OCI-LY3 (cell line): ENCODE data around the gene DTD1.

Experiments used
- H2AFZ ChIP-seq: fragments of 200-600, 300-600 bp; shearing (Covaris generic); 2 replicates; pipeline ENCODE4 v1.6.0; 2014; ENCODE audit warnings: antibody characterized with exemption, low read depth, low read length
- H3K27ac ChIP-seq: fragments of 200-600, 300-600 bp; sonication (generic); 2 replicates; pipeline ENCODE4 v1.5.1; 2014; ENCODE audit warnings: mild to moderate bottlenecking, low read length, moderate library complexity, mixed read lengths
- H3K27me3 ChIP-seq: fragments of 200-600, 300-600 bp; sonication (generic); 2 replicates; pipeline ENCODE4 v1.6.1; 2014; ENCODE audit warnings: low read depth, low read length, mixed read lengths
- H3K36me3 ChIP-seq: fragments of 200-600, 300-600 bp; sonication (generic); replicated peaks from 2 replicates; pipeline ENCODE3; 2014; ENCODE audit warnings: low read depth, low read length, mixed read lengths
- H3K4me1 ChIP-seq: fragments of 300-600, 200-600 bp; sonication (generic); 2 replicates; pipeline ENCODE4 v1.6.1; 2014; ENCODE audit warnings: low read length, mixed read lengths
- H3K4me2 ChIP-seq: fragments of 200-600, 300-600 bp; sonication (generic); 2 replicates; pipeline ENCODE4 v1.6.1; 2014; ENCODE audit warnings: low read length, mixed read lengths
- H3K4me3 ChIP-seq: fragments of 300-600, 200-600 bp; sonication (generic); 2 replicates; pipeline ENCODE4 v1.5.1; 2014; ENCODE audit warnings: antibody characterized with exemption, mild to moderate bottlenecking, low read length, moderate library complexity
- H3K79me2 ChIP-seq: fragments of 300-600, 200-600 bp; shearing (Covaris generic); 2 replicates; pipeline ENCODE4 v1.6.1; 2014; ENCODE audit warnings: mild to moderate bottlenecking, low read length, mixed read lengths
- H3K9ac ChIP-seq: fragments of 300-600, 200-600 bp; shearing (Covaris generic); 2 replicates; pipeline ENCODE4 v1.6.0; 2014; ENCODE audit warnings: mild to moderate bottlenecking, low read length, moderate library complexity
- H3K9me3 ChIP-seq: fragments of 200-600, 300-600 bp; shearing (Covaris generic); 2 replicates; pipeline ENCODE4 v1.6.1; 2014; ENCODE audit warnings: low read length, mixed read lengths; ENCODE audit not compliant: insufficient read depth
- H4K20me1 ChIP-seq: fragments of 200-600, 300-600 bp; sonication (generic); 2 replicates; pipeline ENCODE4 v1.6.1; 2016; ENCODE audit warnings: low read length, mixed read lengths; ENCODE audit not compliant: insufficient read depth
- CTCF ChIP-seq: fragments of 200-600, 300-600 bp; sonication (generic); IDR thresholded peaks from 2 replicates; pipeline ENCODE4 v1.5.1; 2014; ENCODE audit warnings: antibody characterized with exemption, low read length, low read depth
- EZH2phosphoT487 ChIP-seq: fragments of 200-600 bp; shearing (Covaris generic); IDR thresholded peaks from 2 replicates; pipeline ENCODE4 v1.6.1; 2018; ENCODE audit warnings: antibody characterized with exemption, mixed run types, low read depth

The DTD1 gene

GRCh38 chr20:18731940-18732339, 144.1 kb downstream of the DTD1 start:
- H3K36me3 ChIP-seq, result no peaks in the 10 kb centered on the region
- H3K27ac ChIP-seq, result no peak overlapping the region
- H3K27me3 ChIP-seq, result no peaks in the 10 kb centered on the region
- TF ChIP-seq CTCF, result no peak
- TF ChIP-seq EZH2phosphoT487, result no peak
- H3K79me2 ChIP-seq, result no peaks in the 10 kb centered on the region
- H2AFZ ChIP-seq, result no peak overlapping the region
- peaks cover 31% of the 10 kb centered on the region for H3K4me1 ChIP-seq
- H4K20me1 ChIP-seq, result no peaks in the 10 kb centered on the region
- no peak overlapping the region for H3K4me2 ChIP-seq
- H3K9ac ChIP-seq, result no peak overlapping the region
- H3K4me3 ChIP-seq, result no peak overlapping the region
- H3K9me3 ChIP-seq, result no peaks in the 10 kb centered on the region

GRCh38 chr20:18734525-18735189, 146.8 kb downstream of the DTD1 start:
- Histone ChIP-seq H3K9me3 (no peaks in the 10 kb centered on the region), H3K27ac (no peak overlapping the region), H3K79me2 (no peaks in the 10 kb centered on the region), H3K36me3 (no peaks in the 10 kb centered on the region), H2AFZ (no peak overlapping the region), H4K20me1 (no peaks in the 10 kb centered on the region), H3K4me1 (peaks cover 4% of the 10 kb centered on the region), H3K4me2 (no peak overlapping the region), H3K9ac (no peak overlapping the region), H3K4me3 (no peak overlapping the region), H3K27me3 (no peaks in the 10 kb centered on the region)
- TF ChIP-seq CTCF (no peak), EZH2phosphoT487 (no peak)

GRCh38 chr20:18737140-18737539, 149.3 kb downstream of the DTD1 start:
- no peak for TF ChIP-seq EZH2phosphoT487
- no peak for TF ChIP-seq CTCF
- H3K27ac ChIP-seq, result no peak overlapping the region
- no peaks in the 10 kb centered on the region for H3K9me3 ChIP-seq
- no peaks in the 10 kb centered on the region for H3K36me3 ChIP-seq
- H3K4me1 ChIP-seq, result no peaks in the 10 kb centered on the region
- no peak overlapping the region for H2AFZ ChIP-seq
- H3K79me2 ChIP-seq, result no peaks in the 10 kb centered on the region
- no peaks in the 10 kb centered on the region for H4K20me1 ChIP-seq
- H3K4me3 ChIP-seq, result no peak overlapping the region
- H3K4me2 ChIP-seq, result no peak overlapping the region
- no peaks in the 10 kb centered on the region for H3K27me3 ChIP-seq
- H3K9ac ChIP-seq, result no peak overlapping the region

- H3K4me1 ChIP-seq, result no peaks in the 10 kb centered on the region
- TF ChIP-seq CTCF (no peak), EZH2phosphoT487 (no peak)
- H3K79me2 ChIP-seq, result no peaks in the 10 kb centered on the region
- H3K4me2 ChIP-seq, result no peak overlapping the region
- H3K27me3 ChIP-seq, result no peaks in the 10 kb centered on the region
- H2AFZ ChIP-seq, result no peak overlapping the region
- H3K9me3 ChIP-seq, result no peaks in the 10 kb centered on the region
- no peaks in the 10 kb centered on the region for H3K36me3 ChIP-seq
- H3K4me3 ChIP-seq, result no peak overlapping the region
- no peak overlapping the region for H3K27ac ChIP-seq
- no peaks in the 10 kb centered on the region for H4K20me1 ChIP-seq
- H3K9ac ChIP-seq, result no peak overlapping the region
Observed at GRCh38 chr20:18738055-18738454, 150.2 kb downstream of the DTD1 start.
